Activated CD8-positive, alpha-beta memory T cell treated with anti-CD3 and anti-CD28 coated beads for 24 hours (primary cell): ENCODE data around the gene RNF126.
"Not testable (repeated sequence)": the region's sequence is repeated elsewhere in the genome, so short reads cannot be mapped to it uniquely, and the experiment has no call there.

Source experiments
- DNase-seq: peaks from one replicate; pipeline ENCODE4 v3.0.0-alpha.2; 2020

The RNF126 gene

DNA sequence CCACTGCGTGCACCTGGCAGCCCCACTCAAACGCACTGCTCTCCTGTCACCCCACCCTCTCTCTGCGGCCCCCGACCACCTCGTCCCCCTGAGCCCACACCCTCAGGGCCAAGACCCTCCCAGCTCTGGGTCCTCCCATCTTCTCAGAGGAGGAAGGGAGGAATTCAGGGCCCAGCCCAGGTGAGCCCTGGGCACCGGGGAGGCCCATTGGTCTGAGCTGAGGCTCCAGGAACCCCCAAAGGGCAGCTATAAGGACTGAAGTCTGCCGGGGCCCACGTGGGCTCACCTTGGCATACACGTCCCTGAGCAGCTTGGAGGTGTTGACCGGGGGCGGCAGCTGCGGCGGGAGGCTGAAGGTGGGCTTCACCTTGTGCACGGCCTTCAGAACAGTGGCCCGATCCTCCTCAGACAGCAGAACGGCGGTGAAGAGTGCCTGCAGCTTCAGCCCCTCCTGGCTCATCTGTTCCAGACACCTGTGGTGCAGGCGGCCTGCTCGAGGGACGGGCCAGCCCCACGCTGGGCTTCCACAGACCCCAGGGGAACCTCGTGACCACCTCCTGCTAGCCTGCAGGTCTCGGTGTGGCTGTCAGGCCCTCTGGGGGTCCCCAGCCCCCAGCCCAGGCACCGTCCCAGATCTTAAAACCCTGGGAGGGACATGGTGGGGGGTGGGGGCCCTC lies 38.4 kb downstream of the RNF126 start:
- no peak for DNase-seq

DNA sequence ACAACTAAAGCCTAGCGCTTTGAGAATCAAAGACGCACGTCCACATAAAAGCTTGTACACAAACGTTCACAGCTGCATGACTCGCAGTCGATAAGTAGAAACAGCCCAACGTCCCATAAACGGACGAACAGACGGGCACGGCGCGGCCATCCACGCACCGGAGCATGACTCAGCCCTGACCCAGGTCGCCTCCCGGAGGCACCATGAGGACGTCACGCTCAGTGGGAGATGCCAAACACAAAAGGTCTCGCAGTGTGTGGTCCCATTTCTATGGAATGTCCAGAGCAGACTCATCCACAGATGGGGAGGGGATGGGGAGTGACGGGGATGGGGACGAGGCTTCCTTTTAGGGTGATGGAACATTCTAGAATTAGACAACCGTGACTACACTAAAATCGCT lies 39.0 kb downstream of the RNF126 start:
- DNase-seq: no peak

DNA sequence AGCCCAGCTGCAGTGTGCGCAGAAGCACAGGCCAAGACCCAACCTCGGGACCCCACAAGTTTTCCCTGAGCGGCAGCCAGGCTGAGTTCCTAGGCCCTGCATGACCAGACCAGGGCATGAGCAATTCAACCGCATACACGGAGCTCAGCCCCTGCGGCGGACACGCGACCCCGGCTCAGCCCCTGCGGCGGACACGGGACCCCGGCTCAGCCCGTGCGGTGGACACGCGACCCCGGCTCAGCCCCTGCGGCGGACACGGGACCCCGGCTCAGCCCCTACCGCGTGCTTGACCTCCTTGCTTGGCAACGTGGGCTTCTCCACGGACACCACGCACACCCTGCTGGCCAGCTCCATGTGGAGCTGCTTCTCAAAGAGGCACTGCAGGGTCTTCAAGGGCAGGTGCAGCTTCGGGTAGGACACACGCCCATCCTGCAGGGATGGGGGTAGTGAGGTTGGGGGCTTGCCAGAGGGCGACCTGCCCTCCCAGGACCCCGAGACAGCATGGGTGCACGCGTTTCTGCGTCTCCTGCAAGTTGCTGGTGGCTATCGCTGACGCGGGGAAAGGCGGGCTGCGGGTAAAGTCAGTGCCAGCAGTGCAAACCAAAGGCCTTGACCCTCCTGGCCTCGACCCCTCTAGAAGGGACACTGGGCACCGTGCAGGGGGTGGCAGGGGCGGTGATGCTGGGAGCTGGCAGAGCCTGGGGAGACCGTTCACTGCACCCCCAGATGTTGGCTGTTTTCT lies 39.7 kb downstream of the RNF126 start:
- DNase-seq: no peak

DNA sequence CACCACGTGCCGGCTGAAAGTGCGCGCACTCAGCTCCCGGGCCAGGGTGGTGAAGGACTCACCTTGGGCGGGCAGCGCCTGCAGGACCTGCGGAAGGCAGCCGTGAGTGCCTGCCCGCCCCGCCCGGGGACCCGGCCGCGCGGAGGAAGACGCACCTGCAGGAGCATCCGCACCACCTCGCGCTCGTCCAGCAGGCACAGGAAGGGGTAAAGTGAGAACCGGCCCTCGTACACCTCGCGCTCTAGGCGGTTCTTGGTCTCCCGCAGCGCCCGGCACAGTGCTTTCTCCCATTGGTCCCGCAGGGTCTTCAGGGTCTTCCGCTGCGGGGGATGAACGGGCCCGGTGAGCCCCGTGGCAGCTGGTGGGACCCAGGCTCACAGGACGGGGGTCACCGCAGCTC lies 40.3 kb downstream of the RNF126 start:
- no peak for DNase-seq

GRCh38 chr19:621819-622218 lies 41.2 kb downstream of the RNF126 start:
- no peak for DNase-seq

- not testable (repeated sequence) for DNase-seq
Observed at GRCh38 chr19:621191-621590, 41.8 kb downstream of the RNF126 start.

DNA sequence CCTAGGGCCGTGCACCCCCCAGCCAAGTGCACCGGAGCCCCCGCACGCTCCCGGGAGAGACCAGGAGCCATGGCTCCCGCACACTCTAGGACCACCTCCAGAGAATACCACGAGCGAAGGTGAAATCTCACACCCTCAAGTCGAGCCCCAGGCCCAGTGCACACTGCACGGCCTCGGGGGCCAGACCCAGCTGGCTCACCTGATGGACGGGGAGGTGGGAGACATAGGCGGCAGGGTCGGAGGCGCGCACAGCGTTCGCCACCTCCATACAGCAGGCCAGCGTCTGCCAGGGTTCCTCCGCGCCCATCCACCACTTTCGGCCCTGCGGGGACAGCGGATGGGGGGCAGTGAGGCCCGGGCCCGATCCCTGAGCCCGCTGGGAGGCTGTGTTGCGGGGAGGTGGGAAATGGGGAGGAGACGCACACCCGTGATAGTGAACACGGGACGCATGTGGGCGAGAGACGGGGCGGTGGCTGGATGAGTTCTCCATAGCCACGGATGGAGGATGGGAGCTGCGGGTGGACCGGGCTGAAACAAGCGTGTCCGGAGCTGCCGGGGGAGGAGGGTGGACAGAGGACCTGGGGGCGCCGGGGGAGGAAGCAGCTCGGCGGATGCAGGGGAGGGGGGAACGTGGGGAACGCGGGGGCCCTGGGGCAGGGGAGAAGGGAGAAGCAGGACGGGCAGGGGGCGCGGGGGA lies 42.7 kb downstream of the RNF126 start:
- DNase-seq: no peak

GRCh38 chr19:619286-620002 lies 43.6 kb downstream of the RNF126 start:
- DNase-seq: no peak

- no peak for DNase-seq
Observed at GRCh38 chr19:618674-619285, 44.2 kb downstream of the RNF126 start.

- no peak for DNase-seq
Observed at GRCh38 chr19:618247-618619, 44.8 kb downstream of the RNF126 start.

DNA sequence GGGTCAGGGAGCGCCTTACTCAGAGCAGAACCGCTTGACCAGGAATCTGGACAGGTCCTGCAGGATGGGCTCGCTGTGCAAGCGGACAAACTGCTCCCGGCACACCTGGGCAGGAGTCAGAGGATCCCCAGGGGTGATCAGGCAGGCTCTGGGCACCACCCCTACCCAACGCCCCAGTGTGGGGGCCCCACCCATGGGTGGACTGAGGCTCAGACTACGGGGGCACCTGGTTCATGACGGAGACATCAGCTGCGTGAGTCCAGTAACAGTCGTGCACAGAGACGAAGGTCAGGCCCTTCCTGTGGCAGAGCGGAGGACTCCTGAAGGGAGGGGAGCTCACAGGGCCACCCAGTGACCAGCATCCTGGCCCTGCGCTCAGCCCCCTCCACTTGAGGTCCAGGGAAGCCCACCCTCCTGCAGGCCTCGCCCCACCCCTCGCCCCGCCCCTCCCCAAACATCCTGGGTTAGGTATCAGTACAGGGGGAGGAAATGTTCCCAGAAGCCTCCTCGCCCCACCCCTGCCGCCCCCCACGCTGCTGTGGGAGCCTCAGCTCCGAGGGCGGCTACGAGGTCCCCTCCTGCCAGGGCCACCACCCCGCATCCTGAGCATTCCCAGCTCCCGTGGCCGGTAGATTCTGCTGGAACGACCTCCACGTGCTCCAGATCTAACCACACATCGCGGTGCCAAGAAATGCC lies 45.3 kb downstream of the RNF126 start:
- no peak for DNase-seq

DNA sequence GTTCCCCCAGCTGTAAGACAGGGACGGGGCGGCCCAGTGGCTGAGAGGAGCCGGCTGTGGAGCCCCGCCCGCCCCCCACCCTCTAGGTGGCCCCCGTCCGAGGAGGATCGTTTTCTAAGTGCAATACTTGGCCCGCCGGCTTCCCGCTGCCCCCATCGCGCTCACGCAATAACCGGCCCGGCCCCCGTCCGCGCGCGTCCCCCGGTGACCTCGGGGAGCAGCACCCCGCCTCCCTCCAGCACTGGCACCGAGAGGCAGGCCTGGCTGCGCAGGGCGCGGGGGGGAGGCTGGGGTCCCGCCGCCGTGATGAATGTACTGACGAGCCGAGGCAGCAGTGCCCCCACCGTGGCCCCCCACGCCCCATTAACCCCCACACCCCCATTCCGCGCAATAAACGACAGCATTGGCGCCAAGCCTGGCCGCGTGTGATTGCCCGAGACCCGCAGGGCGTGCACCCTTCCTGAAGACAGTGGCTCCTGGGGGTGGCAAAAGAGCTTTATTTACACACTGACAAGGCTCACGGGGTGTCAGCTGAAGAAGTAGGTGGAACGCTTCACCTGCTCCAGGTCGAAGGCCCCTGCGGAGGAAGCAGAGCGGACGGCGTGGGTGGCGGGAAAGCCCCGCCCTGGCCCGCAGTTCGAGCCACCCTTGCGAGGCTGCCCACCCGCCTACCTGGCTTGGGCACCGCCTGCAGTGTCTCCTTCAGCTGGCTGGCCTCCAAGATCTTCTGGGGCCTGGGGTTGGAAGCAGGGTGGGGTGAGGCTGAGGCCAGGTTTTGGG lies 46.1 kb downstream of the RNF126 start:
- DNase-seq: no peak

DNA sequence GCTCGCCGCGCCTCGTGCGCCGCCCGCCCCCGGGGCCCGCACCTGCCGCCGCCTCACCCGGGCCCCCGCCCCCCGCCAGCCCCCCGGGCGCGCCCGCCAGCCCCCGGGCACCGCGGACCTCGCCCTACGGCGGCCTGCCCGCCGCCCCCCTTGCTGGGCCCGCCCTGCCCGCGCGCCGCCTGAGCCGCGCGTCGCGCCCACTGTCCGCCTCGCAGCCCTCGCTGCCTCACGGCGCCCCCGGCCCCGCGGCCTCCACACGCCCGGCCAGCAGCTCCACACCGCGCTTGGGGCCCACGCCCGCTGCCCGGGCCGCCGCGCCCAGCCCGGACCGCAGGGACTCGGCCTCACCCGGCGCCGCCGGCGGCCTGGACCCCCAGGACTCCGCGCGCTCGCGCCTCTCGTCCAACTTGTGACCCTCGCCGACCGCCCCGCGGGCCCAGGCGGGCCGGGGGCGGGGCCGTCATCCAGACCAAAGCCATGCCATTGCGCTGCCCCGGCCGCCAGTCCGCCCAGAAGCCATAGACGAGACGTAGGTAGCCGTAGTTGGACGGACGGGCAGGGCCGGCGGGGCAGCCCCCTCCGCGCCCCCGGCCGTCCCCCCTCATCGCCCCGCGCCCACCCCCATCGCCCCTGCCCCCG lies 46.8 kb downstream of the RNF126 start:
- no peak for DNase-seq

DNA sequence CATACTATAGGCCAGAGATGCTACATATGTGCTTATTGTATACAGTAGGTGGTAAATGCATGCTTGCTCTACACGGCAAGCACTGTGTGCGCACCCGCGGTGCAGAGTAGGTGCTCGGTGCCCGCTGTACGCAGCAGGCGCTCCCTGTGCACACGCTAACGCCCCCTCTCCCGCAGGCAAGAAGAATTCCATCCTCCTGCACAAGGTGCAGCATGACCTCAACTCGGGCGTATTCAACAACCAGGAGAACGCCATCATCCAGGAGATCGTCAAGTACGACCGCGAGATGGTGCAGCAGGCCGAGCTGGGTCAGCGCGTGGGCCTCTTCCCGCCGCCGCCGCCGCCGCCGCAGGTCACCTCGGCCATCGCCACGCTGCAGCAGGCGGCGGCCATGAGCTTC lies 47.4 kb downstream of the RNF126 start:
- no peak for DNase-seq

- no peak for DNase-seq
Observed at GRCh38 chr19:613732-614567, 49.1 kb downstream of the RNF126 start.

DNA sequence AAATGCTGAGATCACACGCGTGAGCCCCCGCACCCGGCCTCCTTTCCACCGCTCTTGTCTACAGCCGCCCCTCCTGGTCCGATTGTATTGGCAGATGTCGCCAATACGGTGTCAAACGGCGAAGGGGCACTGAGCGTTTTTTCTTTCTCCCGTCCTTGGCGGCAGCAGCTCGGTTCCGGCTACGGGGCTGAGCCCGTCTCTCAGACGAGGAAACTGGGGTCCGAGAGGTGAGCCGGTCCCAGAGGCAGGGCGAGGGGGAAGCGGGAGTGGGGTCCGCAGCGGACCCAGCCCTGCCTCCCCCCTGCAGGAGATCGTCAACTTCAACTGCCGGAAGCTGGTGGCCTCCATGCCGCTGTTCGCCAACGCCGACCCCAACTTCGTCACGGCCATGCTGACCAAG lies 50.1 kb downstream of the RNF126 start:
- no peak for DNase-seq

DNA sequence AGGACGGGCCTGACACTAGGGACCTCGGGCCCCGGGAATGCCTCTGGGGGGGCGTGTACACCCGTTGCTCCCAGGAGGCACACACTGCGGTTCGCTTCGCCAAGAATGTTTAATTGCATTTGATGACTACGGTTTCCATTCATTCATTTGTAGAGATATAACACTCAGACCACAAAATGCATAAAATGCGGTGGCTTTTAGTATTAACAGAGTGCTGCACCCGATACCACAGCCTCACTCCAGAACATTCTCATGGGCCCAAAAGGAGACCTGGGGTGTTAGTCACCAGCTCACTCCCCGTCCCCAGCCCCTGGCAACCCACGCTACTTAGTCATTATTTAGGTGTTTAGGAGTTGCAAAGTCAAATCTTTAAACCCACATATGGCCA lies 51.5 kb downstream of the RNF126 start:
- DNase-seq: no peak

GRCh38 chr19:610801-611480 lies 52.1 kb downstream of the RNF126 start:
- DNase-seq: peak; percentile 86

- peak; percentile 72 for DNase-seq
Observed at GRCh38 chr19:610071-610800, 52.8 kb downstream of the RNF126 start.
